Activated CD8-positive, alpha-beta T cell treated with anti-CD3 and anti-CD28 coated beads, Interleukin-2, amount 10 ng/mL, durations not matched to agents 7 days and 5 days (primary cell): ENCODE data around the gene ACSM2A. TPM values are rescaled to one million over a fixed set of nuclear protein-coding genes. Genes with fewer than 3 reads are reported as not detected.
"Not testable (repeated sequence)": the region's sequence is repeated elsewhere in the genome, so short reads cannot be mapped to it uniquely, and the experiment has no call there.

ENCODE experiments used
- ATAC-seq: fragments of 150-1000 bp; cut with Tn5 transposase; one replicate; pipeline ENCODE4 v1.10.0; 2021; ENCODE audit warnings: moderate library complexity
- CTCF ChIA-PET: fragments of 350-600 bp; sonication (Branson Sonifier 250); formaldehyde crosslinking; loops from one replicate; lab custom pipeline; 2021; ENCODE audit warnings: antibody characterized with exemption; lab: Charles Lee
- POLR2A ChIA-PET: fragments of 350-600 bp; sonication (Branson Sonifier 250); formaldehyde crosslinking; loops from one replicate; lab custom pipeline; 2021; ENCODE audit warnings: antibody characterized with exemption; lab: Charles Lee
- DNase-seq: peaks from one replicate; pipeline ENCODE4 v3.0.0-alpha.2; 2020
- H3K27ac Mint-ChIP-seq: one replicate; pipeline ENCODE4 v1.8.0; 2021; ENCODE audit warnings: mild to moderate bottlenecking, mixed read lengths
- H3K27me3 Mint-ChIP-seq: one replicate; pipeline ENCODE4 v1.8.0; 2021; ENCODE audit warnings: low read depth, mixed read lengths
- H3K36me3 Mint-ChIP-seq: one replicate; pipeline ENCODE4 v1.8.0; 2021; ENCODE audit warnings: low read depth, mixed read lengths
- H3K4me1 Mint-ChIP-seq: one replicate; pipeline ENCODE4 v1.8.0; 2021; ENCODE audit warnings: low read depth, mixed read lengths
- H3K4me3 Mint-ChIP-seq: one replicate; pipeline ENCODE4 v1.8.0; 2021; ENCODE audit warnings: mild to moderate bottlenecking, mixed read lengths
- H3K9me3 Mint-ChIP-seq: one replicate; pipeline ENCODE4 v1.8.0; 2022; ENCODE audit warnings: mixed read lengths; ENCODE audit not compliant: insufficient read depth
- total RNA-seq, 2 experiments: library from RNA; stranded (reverse); gene quantifications; one replicate each; pipeline ENCODE4 v1.2.3, GENCODE V29; 2021

The ACSM2A gene
- total RNA-seq, 2 experiments from 2014 or later = not detected

- Mint-ChIP-seq H3K9me3 (no peaks in the 10 kb centered on the region), H3K4me1 (no peaks in the 10 kb centered on the region), H3K36me3 (no peaks in the 10 kb centered on the region), H3K4me3 (no peak overlapping the region), H3K27me3 (no peaks in the 10 kb centered on the region), H3K27ac (no peak overlapping the region)
- no peak for ATAC-seq
- ChIA-PET CTCF (no interaction called here), POLR2A (no interaction called here)
- no peak for DNase-seq
Measured at GRCh38 chr16:20517149-20517548, 65.8 kb downstream of the ACSM2A start.

- ChIA-PET CTCF (no interaction called here), POLR2A (no interaction called here)
- no peaks in the 10 kb centered on the region for H3K9me3 Mint-ChIP-seq
- DNase-seq (no peak), ATAC-seq (no peak)
- no peak overlapping the region for H3K4me3 Mint-ChIP-seq
- H3K4me1 Mint-ChIP-seq = no peaks in the 10 kb centered on the region
- no peak overlapping the region for H3K27ac Mint-ChIP-seq
- H3K36me3 Mint-ChIP-seq = no peaks in the 10 kb centered on the region
- H3K27me3 Mint-ChIP-seq = no peaks in the 10 kb centered on the region
Measured at GRCh38 chr16:20519231-20519630, 67.9 kb downstream of the ACSM2A start.

DNA sequence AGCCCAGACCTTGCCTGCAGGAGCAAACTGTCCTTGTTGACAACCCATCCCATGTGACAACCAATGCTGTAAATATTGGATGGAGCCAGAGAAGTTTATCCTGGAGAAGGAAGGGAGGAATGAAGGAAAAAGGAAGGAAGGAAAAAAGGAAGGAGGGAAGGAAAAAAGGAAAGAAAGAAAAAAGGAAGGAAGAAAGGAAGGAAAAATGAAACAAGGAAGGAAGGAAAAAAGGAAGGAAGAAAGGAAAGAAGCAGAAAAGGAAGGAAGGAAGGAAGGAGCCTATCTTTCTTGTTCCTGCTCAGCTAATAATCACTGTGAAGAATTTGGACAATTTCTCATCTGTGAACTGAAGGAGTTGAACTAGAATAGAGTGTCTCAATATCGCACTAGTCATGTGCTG lies 68.8 kb downstream of the ACSM2A start:
- Mint-ChIP-seq H3K27me3 (no peaks in the 10 kb centered on the region), H3K4me3 (no peak overlapping the region), H3K4me1 (no peaks in the 10 kb centered on the region), H3K27ac (no peak overlapping the region), H3K9me3 (no peaks in the 10 kb centered on the region), H3K36me3 (no peaks in the 10 kb centered on the region)
- ChIA-PET POLR2A (no interaction called here), CTCF (no interaction called here)
- no peak for DNase-seq
- ATAC-seq = no peak

- ATAC-seq, POLR2A ChIA-PET, H3K27ac Mint-ChIP-seq, H3K9me3 Mint-ChIP-seq, CTCF ChIA-PET, H3K36me3 Mint-ChIP-seq, H3K4me1 Mint-ChIP-seq, DNase-seq, H3K27me3 Mint-ChIP-seq, H3K4me3 Mint-ChIP-seq: not testable (repeated sequence)
Measured at GRCh38 chr16:20531795-20532194, 80.5 kb downstream of the ACSM2A start.

- POLR2A ChIA-PET, ATAC-seq, CTCF ChIA-PET: not testable (repeated sequence)
Measured at GRCh38 chr16:20532284-20532792, 81.0 kb downstream of the ACSM2A start.

GRCh38 chr16:20536669-20537068 lies 85.3 kb downstream of the ACSM2A start:
- H3K27ac Mint-ChIP-seq, CTCF ChIA-PET, ATAC-seq: not testable (repeated sequence)

More at GRCh38 chr16:20532284-20532792, 81.0 kb downstream of the ACSM2A start:
- not testable (repeated sequence) for DNase-seq, H3K27ac Mint-ChIP-seq, H3K4me1 Mint-ChIP-seq, H3K36me3 Mint-ChIP-seq, H3K27me3 Mint-ChIP-seq, H3K4me3 Mint-ChIP-seq, H3K9me3 Mint-ChIP-seq

More at GRCh38 chr16:20536669-20537068, 85.3 kb downstream of the ACSM2A start:
- H3K9me3 Mint-ChIP-seq, H3K4me1 Mint-ChIP-seq, H3K27me3 Mint-ChIP-seq, POLR2A ChIA-PET, H3K36me3 Mint-ChIP-seq, H3K4me3 Mint-ChIP-seq, DNase-seq: not testable (repeated sequence)

Other genes with a start within 250 kb of the ACSM2A start
- not detected for gene GP2, start 124.0 kb upstream of the ACSM2A start, total RNA-seq
- gene UMOD, start 98.8 kb upstream of the ACSM2A start, total RNA-seq = not detected
- not detected for gene PDILT, start 46.8 kb upstream of the ACSM2A start, total RNA-seq
- not detected for gene ACSM5, start 42.0 kb upstream of the ACSM2A start, total RNA-seq
- not detected for gene ACSM2B, start 124.8 kb downstream of the ACSM2A start, total RNA-seq
- under 1 TPM; 0.26 to 0.31 TPM for gene ACSM1, start 246.2 kb downstream of the ACSM2A start, total RNA-seq